WI38 (cell line): ENCODE measurements around the gene BBS9.
"Not testable (repeated sequence)": the region's sequence is repeated elsewhere in the genome, so short reads cannot be mapped to it uniquely, and the experiment has no call there.

Source experiments
- H3K4me3 ChIP-seq: 2 replicates; pipeline ENCODE4 v1.5.1; 2011; ENCODE audit warnings: low read depth, mild to moderate bottlenecking, control low read depth, low read length
- CTCF ChIP-seq: IDR thresholded peaks from 2 replicates; pipeline ENCODE4 v1.5.1; 2012; ENCODE audit warnings: low read depth, mild to moderate bottlenecking, control low read depth, low read length

BBS9 gene

GRCh38 chr7:33243319-33243881 is 114.0 kb downstream of the BBS9 start:
- TF ChIP-seq CTCF: peak; percentile 29; the same call in 1 of the 2 replicates
- H3K4me3 ChIP-seq: no peak overlapping the region

- H3K4me3 ChIP-seq: no peak overlapping the region
- no peak for TF ChIP-seq CTCF
Observed at GRCh38 chr7:33248671-33249070, 119.3 kb downstream of the BBS9 start.

GRCh38 chr7:33250421-33250871 is 121.1 kb downstream of the BBS9 start:
- H3K4me3 ChIP-seq: no peak overlapping the region
- TF ChIP-seq CTCF: no peak

GRCh38 chr7:33251301-33251700 is 121.9 kb downstream of the BBS9 start:
- no peak for TF ChIP-seq CTCF
- no peak overlapping the region for H3K4me3 ChIP-seq

- TF ChIP-seq CTCF: no peak
- H3K4me3 ChIP-seq: no peak overlapping the region
Observed at GRCh38 chr7:33258491-33258951, 129.2 kb downstream of the BBS9 start.

- H3K4me3 ChIP-seq: no peak overlapping the region
- no peak for TF ChIP-seq CTCF
Observed at GRCh38 chr7:33261585-33261984, 132.2 kb downstream of the BBS9 start.

- H3K4me3 ChIP-seq: no peak overlapping the region
- TF ChIP-seq CTCF: no peak
Observed at GRCh38 chr7:33262476-33262875, 133.1 kb downstream of the BBS9 start.

- not testable (repeated sequence) for H3K4me3 ChIP-seq
Observed at GRCh38 chr7:33271839-33272371, 142.5 kb downstream of the BBS9 start.
